ENCODE measurements around the gene NAIF1.
A peak's percentile ranks its signal among the peaks of the same experiment; 100 is the strongest.
"Not testable (repeated sequence)": the region's sequence is repeated elsewhere in the genome, so short reads cannot be mapped to it uniquely, and the experiment has no call there.

Gene NAIF1

GRCh38 chr9:128061275-128061960, 5.7 kb downstream of the NAIF1 start:
- DNase-seq (ENCODE audit: low read depth, low spot score): no peak

- no peak for DNase-seq (ENCODE audit: low read depth, low spot score)
Measured at GRCh38 chr9:128059365-128059983, 7.6 kb downstream of the NAIF1 start.

GRCh38 chr9:128057724-128058409, 9.3 kb downstream of the NAIF1 start:
- no peak for DNase-seq (ENCODE audit: low read depth, low spot score)

- DNase-seq (ENCODE audit: low read depth, low spot score): no peak
Measured at GRCh38 chr9:128056887-128057723, 10.0 kb downstream of the NAIF1 start.

- DNase-seq (ENCODE audit: low read depth, low spot score): no peak
Measured at GRCh38 chr9:128056086-128056485, 11.0 kb downstream of the NAIF1 start.

- DNase-seq (ENCODE audit: low read depth, low spot score): no peak
Measured at GRCh38 chr9:128055344-128056040, 11.6 kb downstream of the NAIF1 start.

- no peak for DNase-seq (ENCODE audit: low read depth, low spot score)
Measured at GRCh38 chr9:128054087-128054486, 13.0 kb downstream of the NAIF1 start.

- no peak for DNase-seq (ENCODE audit: low read depth, low spot score)
Measured at GRCh38 chr9:128053560-128053959, 13.6 kb downstream of the NAIF1 start.

GRCh38 chr9:128051932-128052709, 15.0 kb downstream of the NAIF1 start:
- DNase-seq (ENCODE audit: low read depth, low spot score): no peak

- DNase-seq (ENCODE audit: low read depth, low spot score): no peak
Measured at GRCh38 chr9:128049843-128050242, 17.3 kb downstream of the NAIF1 start.

GRCh38 chr9:128048663-128049062, 18.5 kb downstream of the NAIF1 start:
- no peak for DNase-seq (ENCODE audit: low read depth, low spot score)

- no peak for DNase-seq (ENCODE audit: low read depth, low spot score)
Measured at GRCh38 chr9:128047231-128047630, 19.9 kb downstream of the NAIF1 start.

GRCh38 chr9:128045831-128046230, 21.3 kb downstream of the NAIF1 start:
- DNase-seq (ENCODE audit: low read depth, low spot score): no peak

- not testable (repeated sequence) for DNase-seq (ENCODE audit: low read depth, low spot score)
Measured at GRCh38 chr9:128045409-128045808, 21.7 kb downstream of the NAIF1 start.

GRCh38 chr9:128043467-128043868, 23.7 kb downstream of the NAIF1 start:
- DNase-seq (ENCODE audit: low read depth, low spot score): no peak

GRCh38 chr9:128042043-128042442, 25.1 kb downstream of the NAIF1 start:
- DNase-seq (ENCODE audit: low read depth, low spot score): no peak

GRCh38 chr9:128040783-128041182, 26.3 kb downstream of the NAIF1 start:
- not testable (repeated sequence) for DNase-seq (ENCODE audit: low read depth, low spot score)

- DNase-seq (ENCODE audit: low read depth, low spot score): not testable (repeated sequence)
Measured at GRCh38 chr9:128036522-128036921, 30.6 kb downstream of the NAIF1 start.

- peak; percentile 30 for DNase-seq (ENCODE audit: low read depth, low spot score)
Measured at GRCh38 chr9:128034821-128035652, 32.1 kb downstream of the NAIF1 start.

- no peak for DNase-seq (ENCODE audit: low read depth, low spot score)
Measured at GRCh38 chr9:128033609-128034008, 33.5 kb downstream of the NAIF1 start.
